NCI-H748 treated with DMSO at 0.1 percent for 48 hours (cell line): Measurements from ENCODE around the gene GRIA4.
"Not testable (repeated sequence)": the region's sequence is repeated elsewhere in the genome, so short reads cannot be mapped to it uniquely, and the experiment has no call there.

Experiments
- DNase-seq: peaks from one replicate; lab custom pipeline; 2025; lab: John Stamatoyannopoulos, UW

The GRIA4 gene

DNA sequence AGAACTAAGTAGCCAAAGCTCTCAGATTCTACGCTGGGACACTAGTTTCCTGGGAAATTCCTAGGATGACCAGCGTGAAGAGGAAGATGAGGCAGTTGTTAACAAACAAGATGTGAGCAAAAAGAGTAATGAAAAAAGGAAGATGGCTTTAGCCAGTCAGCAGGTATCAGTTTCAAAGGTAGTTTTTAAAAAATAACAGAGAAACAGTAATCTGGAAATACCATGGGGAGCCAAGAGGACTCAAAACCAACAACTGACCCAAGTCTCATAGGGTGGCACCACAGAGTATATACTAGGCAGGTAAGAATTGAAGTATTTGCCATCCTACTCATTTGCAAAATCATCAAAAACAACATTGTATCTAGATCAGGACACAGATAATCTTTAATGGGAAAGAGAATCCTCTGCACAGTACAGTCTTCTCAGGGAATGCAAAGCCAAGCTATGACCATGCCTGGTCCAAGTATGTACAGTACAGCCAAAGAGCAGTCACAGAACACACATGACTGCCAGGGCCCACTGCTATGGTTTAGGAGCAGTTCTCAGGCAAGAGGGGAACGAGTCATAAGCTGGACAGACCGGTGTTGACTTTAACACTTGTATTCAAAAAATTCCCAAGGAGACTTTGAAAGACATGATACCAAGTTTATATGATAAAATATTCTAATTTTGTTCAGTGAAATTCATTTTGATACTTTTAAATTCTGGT is 391.6 kb downstream of the GRIA4 start:
- DNase-seq: no peak

DNA sequence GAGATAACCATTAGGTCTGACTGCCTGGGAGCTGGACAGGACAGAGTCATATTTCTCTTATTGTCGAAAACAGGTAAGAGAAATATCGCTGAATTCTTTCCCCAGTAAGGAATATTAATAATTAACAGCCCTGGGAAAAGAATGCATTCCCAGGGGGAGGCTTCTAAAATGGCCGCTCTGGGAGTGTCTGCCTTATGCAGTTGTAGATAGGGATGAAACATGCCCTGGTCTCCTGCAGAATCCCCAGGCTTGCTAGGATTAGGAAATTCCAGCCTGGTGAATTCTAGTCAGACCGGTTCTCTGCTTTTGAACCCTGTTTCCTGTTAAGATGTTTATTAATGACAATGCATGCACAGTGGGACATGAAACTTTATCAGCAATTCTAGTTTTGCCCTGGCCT is 393.2 kb downstream of the GRIA4 start:
- DNase-seq: not testable (repeated sequence)

DNA sequence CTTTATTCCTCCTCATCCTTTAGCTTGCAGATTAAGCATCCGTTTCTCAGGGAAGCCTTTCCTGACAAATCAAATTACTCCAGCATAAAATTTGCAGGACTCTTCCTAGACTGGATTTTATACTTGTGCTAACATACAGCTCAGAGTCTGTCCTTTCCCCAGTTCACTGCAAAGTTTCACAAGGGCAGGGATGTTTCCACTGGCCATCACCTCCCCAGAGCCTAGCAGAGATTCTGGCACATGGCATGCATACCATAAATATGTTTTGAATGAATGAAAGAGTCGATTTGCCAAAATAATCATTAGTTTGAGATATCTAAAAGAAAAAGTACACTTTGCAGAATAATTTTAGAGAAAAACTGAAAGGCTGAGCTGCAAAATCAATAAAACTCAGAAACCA is 401.6 kb downstream of the GRIA4 start:
- no peak for DNase-seq

DNA sequence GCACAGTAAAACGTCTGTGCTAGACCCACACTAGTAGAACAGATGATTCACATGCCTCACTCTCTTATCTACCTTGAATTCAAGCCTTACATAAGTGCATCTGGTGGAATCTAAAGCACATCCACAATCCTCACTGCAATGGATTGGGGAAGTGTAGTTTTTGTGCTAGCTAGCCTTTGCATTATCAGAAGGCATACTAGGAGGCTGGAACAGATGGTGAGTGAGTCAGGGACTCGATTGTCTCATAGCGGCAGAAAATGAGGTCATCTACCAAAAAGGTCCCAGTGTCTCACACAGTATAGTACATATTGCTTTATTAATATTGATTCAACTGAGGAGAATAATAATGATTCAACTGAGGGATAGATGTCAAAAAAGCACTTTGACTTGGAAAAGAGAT is 402.9 kb downstream of the GRIA4 start:
- DNase-seq: no peak

DNA sequence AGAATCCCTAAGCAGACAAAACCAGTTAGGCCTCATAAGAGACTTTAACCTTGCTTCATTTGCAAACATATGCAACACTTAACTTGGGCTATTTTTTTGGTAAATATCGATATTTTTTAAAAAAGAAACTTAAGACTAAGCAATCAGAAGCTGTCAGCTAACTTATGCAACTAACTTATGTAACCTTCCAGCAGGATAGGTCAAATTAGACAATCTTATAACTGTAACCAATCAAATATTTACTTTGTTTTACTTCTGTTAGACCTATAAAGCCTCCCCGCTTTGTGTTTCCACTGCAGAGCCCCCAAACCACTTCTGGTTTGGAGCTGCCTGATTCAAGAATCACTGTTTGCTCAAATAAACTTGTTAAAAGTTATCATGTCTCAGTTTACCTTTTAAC is 404.2 kb downstream of the GRIA4 start:
- no peak for DNase-seq

DNA sequence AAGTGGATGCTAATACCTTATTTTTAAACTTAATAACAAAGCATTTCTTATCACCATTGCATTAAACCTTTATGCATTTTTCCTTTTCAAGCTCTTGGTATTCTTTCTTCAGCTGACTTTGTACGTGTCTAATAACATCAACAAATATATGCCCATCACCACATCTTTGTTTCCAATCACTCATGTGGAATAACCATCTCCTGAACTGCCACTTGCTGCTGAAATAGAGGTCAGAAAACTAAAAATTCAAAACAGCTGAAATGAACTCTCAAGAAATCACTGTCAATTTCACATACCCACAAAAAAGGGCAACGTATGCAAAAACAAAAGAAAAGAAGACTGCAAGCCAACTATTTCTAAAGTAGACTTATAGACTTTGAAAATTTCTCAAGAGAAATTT is 404.7 kb downstream of the GRIA4 start:
- no peak for DNase-seq

DNA sequence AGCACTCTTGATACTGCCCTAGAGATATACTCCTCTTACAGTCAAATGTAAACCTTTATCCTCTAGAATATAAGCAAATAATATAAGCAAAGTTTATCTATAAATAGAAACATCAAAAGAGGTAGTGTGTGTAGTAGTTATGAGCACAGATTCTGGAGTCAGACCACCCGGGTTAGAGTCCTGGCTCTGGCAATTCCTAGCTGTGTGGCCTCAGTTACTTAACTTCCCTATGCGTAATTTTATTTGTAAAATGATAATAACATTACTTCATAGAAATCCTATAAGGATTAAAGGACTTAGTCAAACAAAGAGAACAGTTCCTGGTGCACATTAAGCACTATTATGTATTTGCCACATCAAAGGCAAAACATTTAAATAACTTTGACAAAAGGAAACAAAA is 405.2 kb downstream of the GRIA4 start:
- DNase-seq: no peak

DNA sequence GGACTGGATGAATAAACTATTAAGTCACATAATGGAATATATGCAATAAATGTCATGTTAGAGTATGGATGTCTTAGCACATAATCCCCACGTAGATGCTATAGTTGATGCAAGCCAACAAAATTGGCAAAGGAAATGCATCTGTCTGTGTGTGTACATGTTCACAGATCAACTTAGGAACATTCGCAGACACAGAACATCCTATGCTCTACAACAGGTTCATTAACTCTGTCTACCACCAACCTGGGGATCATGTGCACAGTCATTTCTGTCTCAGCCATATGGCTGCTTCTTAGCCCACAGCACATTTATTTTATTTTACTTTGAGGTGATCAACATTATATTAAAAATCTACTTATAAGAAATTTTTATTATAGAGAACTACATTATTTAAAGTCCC is 407.2 kb downstream of the GRIA4 start:
- no peak for DNase-seq

DNA sequence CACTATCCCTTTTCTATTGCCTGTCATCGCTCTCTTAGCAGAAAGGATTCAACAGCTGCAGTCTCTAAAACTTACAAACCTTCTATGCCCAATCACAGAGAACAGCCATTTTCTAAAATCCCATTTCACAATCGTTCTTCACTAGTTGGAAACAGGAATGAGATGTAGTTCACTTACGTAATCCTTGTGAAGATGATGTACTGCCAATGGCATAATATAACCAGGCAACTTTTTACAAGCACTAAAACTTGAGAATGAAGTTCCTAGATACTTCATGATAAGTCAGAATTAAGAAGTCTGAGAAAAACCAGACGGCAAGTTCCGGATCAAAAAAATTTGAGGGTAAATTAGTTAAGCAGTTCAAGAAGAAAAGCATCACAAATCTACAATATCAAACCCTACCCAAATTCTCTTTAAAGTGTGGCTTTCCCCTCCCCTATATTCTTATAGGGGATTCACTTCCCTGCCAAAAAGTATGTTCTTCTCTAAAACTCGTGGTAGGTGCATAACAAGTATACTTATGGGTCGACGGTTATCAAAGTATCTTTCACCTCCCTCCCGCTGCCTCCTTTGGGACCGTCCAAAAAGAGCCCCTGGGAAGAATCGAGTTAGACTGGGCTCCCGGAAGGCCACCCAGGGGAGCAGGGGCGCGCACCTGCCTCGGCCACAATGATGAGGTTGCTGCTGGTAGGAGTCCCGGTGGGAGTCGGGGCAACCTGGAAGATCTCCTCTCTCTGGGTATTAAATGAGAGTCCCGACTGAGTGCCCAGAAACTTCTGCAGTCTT is 411.5 kb downstream of the GRIA4 start:
- no peak for DNase-seq

DNA sequence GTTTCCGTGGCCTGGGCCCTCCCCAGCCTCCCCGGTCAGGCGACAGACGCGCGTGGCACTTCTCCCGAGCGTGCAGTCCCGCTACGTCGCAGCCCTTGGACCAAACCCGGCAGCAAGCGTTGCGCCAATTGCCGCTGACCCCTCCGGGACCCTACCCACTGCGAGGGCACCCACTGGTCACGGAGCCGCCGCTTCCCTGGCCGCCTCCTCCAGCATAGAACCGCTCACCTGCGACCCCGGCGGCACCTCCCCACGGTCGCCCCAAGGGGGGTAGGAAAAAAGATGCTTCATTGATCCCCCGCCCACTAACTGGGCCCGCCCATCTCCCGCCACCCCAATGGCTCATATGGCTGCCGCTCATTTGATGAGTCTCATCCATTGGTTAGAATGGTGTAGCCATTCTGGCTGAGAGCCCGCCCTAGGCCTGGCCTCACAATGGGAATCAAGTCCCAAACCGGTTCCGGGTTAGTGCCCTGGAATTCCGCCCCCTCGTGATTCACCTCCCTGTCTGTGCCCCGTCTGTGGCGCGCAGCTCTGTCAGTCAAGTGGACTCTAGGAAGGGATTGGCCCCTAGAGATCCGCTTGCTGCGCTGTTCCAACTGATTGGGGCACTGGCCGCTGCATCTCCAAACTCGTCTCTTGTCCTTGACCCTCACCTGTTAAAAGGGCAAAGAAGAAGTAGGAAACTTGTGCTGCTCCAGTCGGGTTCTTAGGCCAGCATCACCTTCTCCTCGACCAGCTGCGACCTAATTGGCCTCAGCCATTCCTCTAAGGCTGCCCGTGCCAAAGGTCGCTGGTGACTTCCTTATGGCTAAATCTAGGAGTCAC is 412.3 kb downstream of the GRIA4 start, which contains the start of gene MSANTD4:
Gene MSANTD4, minus strand, starts transcription at position 274 of the 828 bp plus-strand sequence. CDS start 11,323 bp downstream, outside the sequence.
- DNase-seq: peak; percentile 81

DNA sequence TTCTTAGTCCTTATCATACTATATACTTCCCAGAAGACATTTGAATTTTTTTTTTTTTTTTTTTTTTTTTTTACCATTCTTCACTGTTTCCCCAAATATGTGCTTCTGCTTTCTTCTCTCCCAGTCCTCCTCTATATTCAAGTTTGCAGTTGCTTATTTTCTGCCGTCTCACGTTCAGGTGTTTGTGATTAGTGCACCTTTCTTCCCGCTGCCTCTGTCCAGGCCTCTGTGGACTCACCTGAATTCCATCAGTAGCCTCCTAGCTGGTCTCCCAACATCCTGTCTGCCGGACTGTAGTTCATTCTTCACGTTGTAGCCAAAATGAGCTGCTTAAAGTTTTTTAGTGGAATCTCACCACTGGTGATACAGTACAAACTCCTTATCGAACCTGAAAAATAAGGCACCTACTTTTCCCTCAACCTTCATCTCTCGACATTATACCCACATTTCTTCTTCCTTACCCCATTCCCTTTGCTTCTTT is 413.0 kb downstream of the GRIA4 start:
- DNase-seq: no peak

DNA sequence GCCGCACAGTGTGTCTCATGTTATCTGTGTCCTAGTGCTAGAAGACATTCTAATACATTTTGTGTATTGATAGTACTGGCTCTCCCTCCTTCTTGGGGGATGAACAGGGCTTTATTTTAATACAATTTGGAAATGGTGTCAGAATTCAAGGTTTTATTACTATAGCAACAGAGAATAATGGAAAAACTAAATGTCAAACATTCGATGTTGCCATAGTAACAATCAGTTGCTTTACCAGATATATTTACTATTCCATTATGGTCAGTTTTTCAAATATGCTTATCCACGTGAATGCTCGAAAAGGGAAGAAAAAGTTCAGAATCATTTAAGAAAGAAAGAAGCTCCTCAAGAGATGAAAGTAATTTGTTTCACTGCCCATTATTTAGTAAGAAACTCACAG is 420.7 kb downstream of the GRIA4 start:
- DNase-seq: no peak

DNA sequence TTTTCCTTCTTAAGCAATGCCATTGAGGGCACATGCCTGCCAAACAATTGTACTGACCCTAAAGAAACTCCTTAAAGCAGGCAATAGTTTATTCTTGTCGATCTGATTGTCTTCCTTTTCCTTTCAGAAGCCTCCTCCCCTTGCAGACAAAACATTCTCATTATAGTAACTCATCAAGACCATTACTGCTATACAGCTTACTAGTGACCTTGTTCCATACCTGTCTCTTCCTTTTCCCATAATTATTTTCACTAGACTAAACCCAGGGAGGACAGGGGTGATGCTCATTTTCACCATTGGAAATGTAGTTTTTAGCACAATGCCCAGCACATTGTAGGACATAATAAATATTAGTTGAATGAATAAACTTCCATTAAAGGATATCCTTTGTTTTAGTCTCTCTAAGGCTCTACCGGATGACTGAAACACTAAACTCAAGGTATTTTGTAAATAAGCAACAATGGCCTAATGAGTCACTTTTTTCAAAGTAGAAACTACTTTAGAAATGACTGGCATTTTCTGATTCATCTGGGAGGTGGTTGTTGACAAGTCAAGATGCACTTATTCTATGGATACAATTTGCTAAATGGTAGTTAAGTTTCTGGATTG is 421.4 kb downstream of the GRIA4 start:
- DNase-seq: no peak
